ENCODE measurements around the gene MBP. TPM values are rescaled to one million over a fixed set of nuclear protein-coding genes. Genes with fewer than 3 reads are reported as not detected.

MBP gene
- total RNA-seq, 6 experiments from 2014 or later: 0.05 to 0.23 (median 0.12) TPM; not detected in 1

DNA sequence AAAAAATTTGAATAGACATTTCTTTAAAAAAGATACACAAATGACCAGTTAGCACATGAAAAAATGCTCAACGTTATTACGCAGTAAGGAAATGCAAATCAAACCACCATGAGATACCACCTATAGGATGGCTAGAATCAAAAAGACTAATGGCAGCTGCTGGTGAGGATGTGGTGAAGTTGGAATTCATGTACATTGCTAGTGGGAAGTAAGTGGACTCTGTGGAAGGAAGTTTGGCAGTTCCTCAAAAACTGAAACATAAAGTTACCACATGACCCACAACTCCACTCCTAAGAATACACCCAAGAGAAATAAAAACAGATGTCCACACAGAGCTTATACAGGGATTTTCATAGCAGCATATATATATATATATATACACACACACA lies 51.2 kb downstream of the MBP start:
- peaks cover 2% of the 10 kb centered on the region for H3K27me3 Mint-ChIP-seq (ENCODE audit: insufficient read depth)
- H3K36me3 Mint-ChIP-seq (ENCODE audit: low read depth): no peaks in the 10 kb centered on the region
- DNase-seq: peak; percentile 29
- H3K9me3 Mint-ChIP-seq: no peaks in the 10 kb centered on the region
- H3K27ac Mint-ChIP-seq: no peak overlapping the region
- TF ChIP-seq, protein P1, sequence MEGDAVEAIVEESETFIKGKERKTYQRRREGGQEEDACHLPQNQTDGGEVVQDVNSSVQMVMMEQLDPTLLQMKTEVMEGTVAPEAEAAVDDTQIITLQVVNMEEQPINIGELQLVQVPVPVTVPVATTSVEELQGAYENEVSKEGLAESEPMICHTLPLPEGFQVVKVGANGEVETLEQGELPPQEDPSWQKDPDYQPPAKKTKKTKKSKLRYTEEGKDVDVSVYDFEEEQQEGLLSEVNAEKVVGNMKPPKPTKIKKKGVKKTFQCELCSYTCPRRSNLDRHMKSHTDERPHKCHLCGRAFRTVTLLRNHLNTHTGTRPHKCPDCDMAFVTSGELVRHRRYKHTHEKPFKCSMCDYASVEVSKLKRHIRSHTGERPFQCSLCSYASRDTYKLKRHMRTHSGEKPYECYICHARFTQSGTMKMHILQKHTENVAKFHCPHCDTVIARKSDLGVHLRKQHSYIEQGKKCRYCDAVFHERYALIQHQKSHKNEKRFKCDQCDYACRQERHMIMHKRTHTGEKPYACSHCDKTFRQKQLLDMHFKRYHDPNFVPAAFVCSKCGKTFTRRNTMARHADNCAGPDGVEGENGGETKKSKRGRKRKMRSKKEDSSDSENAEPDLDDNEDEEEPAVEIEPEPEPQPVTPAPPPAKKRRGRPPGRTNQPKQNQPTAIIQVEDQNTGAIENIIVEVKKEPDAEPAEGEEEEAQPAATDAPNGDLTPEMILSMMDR (IDR thresholded peaks at IDR 0.05): no peak
- H3K4me3 Mint-ChIP-seq: no peak overlapping the region
- peaks cover 42% of the 10 kb centered on the region for H3K4me1 Mint-ChIP-seq (ENCODE audit: low read depth)

DNA sequence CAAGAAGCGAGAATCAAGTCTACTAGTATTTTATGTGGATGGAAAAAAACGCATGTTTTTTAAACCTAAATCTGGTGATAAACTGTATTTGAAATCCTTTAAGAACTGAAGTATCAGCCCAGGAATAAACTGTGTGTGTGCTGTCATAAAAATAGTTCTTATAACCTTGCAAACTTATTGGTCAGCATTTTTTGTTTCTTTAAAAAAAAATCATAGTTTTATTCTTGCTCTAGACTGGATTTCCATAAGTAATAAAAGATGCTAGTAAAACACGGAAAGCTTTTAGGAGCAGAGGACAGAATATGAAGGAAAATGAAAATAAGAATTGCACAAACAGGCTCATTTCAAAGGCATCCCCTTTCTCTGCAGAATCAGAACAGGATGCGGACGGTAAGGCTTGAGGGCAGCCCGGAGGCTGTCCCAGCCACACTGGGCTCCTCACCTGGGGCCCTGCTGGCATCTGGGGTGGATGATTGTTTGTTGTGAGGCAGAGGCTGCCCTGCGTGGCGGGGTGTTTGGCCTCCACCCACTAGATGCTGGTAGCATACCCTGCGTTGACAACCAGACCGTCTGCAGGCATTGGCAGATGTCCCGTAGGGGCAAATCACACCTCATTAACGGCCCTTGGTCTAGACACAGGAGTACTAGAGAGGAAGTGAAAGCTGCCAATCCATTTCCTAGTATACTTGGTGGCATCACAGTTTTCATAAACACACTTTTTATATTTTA lies 52.5 kb downstream of the MBP start:
- H3K27ac Mint-ChIP-seq: no peak overlapping the region
- H3K4me3 Mint-ChIP-seq: no peak overlapping the region
- H3K9me3 Mint-ChIP-seq: no peaks in the 10 kb centered on the region
- peaks cover 29% of the 10 kb centered on the region for H3K4me1 Mint-ChIP-seq (ENCODE audit: low read depth)
- DNase-seq: no peak
- H3K27me3 Mint-ChIP-seq (ENCODE audit: insufficient read depth): peaks cover 2% of the 10 kb centered on the region
- TF ChIP-seq, protein P1 (IDR thresholded peaks at IDR 0.05): no peak
- no peaks in the 10 kb centered on the region for H3K36me3 Mint-ChIP-seq (ENCODE audit: low read depth)

DNA sequence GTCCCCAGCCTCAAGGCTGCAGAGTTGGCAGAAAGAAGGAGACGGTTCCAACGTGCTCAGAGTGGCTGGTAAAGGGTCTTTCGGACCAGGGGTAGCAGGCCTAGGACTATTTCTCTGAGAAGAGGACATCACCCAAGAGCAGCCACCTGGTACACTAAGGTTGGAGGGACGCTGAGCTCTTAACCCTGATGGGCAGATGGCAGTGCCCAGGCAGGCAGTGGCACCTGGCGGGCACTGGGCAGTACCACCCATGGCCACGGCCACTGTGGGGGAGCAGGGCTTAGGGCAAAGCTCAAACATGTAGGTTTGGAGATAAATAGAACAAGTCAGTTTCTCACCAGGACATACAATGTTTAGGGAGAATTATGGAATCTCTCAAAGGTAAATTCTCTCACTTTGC lies 53.5 kb downstream of the MBP start:
- Mint-ChIP-seq H3K4me1 (ENCODE audit: low read depth) (peaks cover 29% of the 10 kb centered on the region), H3K36me3 (ENCODE audit: low read depth) (no peaks in the 10 kb centered on the region), H3K27ac (no peak overlapping the region), H3K9me3 (no peaks in the 10 kb centered on the region), H3K27me3 (ENCODE audit: insufficient read depth) (peaks cover 2% of the 10 kb centered on the region), H3K4me3 (no peak overlapping the region)
- DNase-seq: no peak
- TF ChIP-seq, protein P1 (IDR thresholded peaks at IDR 0.05): no peak

DNA sequence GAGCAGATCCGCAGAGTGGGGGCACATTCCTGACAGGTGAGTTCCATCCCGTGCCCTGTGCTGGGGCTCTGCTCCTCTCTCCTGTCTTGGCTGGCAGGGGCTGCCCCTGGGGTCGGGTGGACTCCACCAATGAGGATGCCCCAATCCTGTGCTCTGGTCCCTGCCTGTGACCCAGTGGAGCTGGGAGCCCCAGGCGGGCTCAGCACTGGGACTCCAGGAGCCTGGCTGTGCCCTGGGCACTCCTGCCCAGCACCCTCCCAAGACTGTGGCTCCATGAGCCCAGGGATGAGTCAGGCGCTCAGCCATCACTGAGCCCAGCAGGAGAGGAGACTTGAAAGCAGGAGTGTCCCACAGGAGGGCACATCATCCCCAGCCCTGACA lies 53.9 kb downstream of the MBP start:
- Mint-ChIP-seq H3K4me3 (no peak overlapping the region), H3K4me1 (ENCODE audit: low read depth) (peaks cover 29% of the 10 kb centered on the region), H3K27me3 (ENCODE audit: insufficient read depth) (peaks cover 2% of the 10 kb centered on the region; the same call in 1 of the 2 replicates), H3K27ac (no peak overlapping the region), H3K9me3 (no peaks in the 10 kb centered on the region), H3K36me3 (ENCODE audit: low read depth) (no peaks in the 10 kb centered on the region)
- DNase-seq: no peak
- TF ChIP-seq, protein P1 (IDR thresholded peaks at IDR 0.05): no peak

DNA sequence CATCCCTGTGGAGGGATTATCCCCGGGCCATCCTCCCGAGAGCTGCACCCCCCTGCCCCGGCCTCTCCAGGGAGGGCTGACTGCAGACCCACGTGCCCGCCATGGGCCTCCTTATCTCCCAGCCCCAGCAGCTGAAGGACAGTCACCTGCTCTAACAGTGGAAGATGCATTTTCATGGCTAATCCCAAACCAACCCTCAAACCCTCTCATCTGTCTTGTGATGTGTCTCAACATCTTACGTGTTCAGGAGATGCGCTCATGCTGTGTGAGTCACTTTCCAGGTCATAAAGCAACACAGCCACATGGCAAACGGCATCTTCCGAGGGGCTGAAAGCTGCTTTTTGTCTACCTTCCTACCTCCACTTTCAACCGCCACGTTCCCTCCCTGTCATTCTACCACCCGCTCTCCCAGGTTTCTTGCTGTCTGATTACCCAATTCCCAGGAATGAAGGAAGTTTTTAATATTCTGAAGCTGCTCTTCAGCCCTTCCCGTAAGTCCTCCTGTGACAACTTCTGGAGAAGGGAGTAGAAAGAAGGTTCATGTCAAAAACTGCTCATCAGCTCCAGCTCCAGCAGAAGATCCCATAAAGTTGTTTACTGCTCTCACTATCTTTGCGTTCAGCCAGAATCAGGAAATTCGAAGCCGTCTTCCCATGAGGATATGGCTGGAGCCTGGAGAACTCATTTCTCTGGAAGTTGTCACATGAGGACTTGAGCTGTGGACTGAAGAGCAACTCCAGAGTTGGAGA lies 54.5 kb downstream of the MBP start:
- no peak overlapping the region for H3K27ac Mint-ChIP-seq
- no peaks in the 10 kb centered on the region for H3K9me3 Mint-ChIP-seq
- H3K36me3 Mint-ChIP-seq (ENCODE audit: low read depth): no peaks in the 10 kb centered on the region
- no peak overlapping the region for H3K4me3 Mint-ChIP-seq
- H3K27me3 Mint-ChIP-seq (ENCODE audit: insufficient read depth): peaks cover 2% of the 10 kb centered on the region; the same call in 1 of the 2 replicates
- H3K4me1 Mint-ChIP-seq (ENCODE audit: low read depth): peaks cover 29% of the 10 kb centered on the region
- peak; percentile 44 for DNase-seq
- TF ChIP-seq, protein P1 (IDR thresholded peaks at IDR 0.05): no peak
